ENCODE measurements around the gene GALNT9.
"Not testable (repeated sequence)": the region's sequence is repeated elsewhere in the genome, so short reads cannot be mapped to it uniquely, and the experiment has no call there.

GALNT9 gene

GRCh38 chr12:132266370-132266769 lies 63.0 kb downstream of the GALNT9 start:
- no peak overlapping the region for H3K4me3 ChIP-seq (replicated peaks in 1 of 2; ENCODE audit: low read depth in 2 of 2, low read length in 2 of 2)
- no peak for TF ChIP-seq CTCF (IDR thresholded peaks at IDR 0.05; ENCODE audit: low read depth, low read length)
- DNase-seq (ENCODE audit: low read depth in 2 of 2) = no peak

GRCh38 chr12:132265822-132266221 lies 63.6 kb downstream of the GALNT9 start:
- H3K4me3 ChIP-seq (replicated peaks in 1 of 2; ENCODE audit: low read depth in 2 of 2, low read length in 2 of 2); DNase-seq (ENCODE audit: low read depth in 2 of 2): not testable (repeated sequence)

- no peak for DNase-seq (ENCODE audit: low read depth in 2 of 2)
- no peak for TF ChIP-seq CTCF (IDR thresholded peaks at IDR 0.05; ENCODE audit: low read depth, low read length)
- no peak overlapping the region for H3K4me3 ChIP-seq (replicated peaks in 1 of 2; ENCODE audit: low read depth in 2 of 2, low read length in 2 of 2)
These were observed 64.2 kb downstream of the GALNT9 start for GRCh38 chr12:132265056-132265800.

- no peak for TF ChIP-seq CTCF (IDR thresholded peaks at IDR 0.05; ENCODE audit: low read depth, low read length)
- DNase-seq (ENCODE audit: low read depth in 2 of 2) = no peak
- H3K4me3 ChIP-seq (replicated peaks in 1 of 2; ENCODE audit: low read depth in 2 of 2, low read length in 2 of 2) = no peak overlapping the region
These were observed 65.0 kb downstream of the GALNT9 start for GRCh38 chr12:132264086-132265010.

- no peak for DNase-seq (ENCODE audit: low read depth in 2 of 2)
- no peak overlapping the region for H3K4me3 ChIP-seq (replicated peaks in 1 of 2; ENCODE audit: low read depth in 2 of 2, low read length in 2 of 2)
- TF ChIP-seq CTCF (IDR thresholded peaks at IDR 0.05; ENCODE audit: low read depth, low read length) = no peak
These were observed 65.8 kb downstream of the GALNT9 start for GRCh38 chr12:132263451-132264049.

- DNase-seq (ENCODE audit: low read depth in 2 of 2) = no peak
- no peak for TF ChIP-seq CTCF (IDR thresholded peaks at IDR 0.05; ENCODE audit: low read depth, low read length)
- H3K4me3 ChIP-seq (replicated peaks in 1 of 2; ENCODE audit: low read depth in 2 of 2, low read length in 2 of 2) = no peak overlapping the region
These were observed 66.4 kb downstream of the GALNT9 start for GRCh38 chr12:132263061-132263360.

Measured in cardiac fibroblast (primary cell).